ENCODE measurements around the gene SDC3.

Gene SDC3

DNA sequence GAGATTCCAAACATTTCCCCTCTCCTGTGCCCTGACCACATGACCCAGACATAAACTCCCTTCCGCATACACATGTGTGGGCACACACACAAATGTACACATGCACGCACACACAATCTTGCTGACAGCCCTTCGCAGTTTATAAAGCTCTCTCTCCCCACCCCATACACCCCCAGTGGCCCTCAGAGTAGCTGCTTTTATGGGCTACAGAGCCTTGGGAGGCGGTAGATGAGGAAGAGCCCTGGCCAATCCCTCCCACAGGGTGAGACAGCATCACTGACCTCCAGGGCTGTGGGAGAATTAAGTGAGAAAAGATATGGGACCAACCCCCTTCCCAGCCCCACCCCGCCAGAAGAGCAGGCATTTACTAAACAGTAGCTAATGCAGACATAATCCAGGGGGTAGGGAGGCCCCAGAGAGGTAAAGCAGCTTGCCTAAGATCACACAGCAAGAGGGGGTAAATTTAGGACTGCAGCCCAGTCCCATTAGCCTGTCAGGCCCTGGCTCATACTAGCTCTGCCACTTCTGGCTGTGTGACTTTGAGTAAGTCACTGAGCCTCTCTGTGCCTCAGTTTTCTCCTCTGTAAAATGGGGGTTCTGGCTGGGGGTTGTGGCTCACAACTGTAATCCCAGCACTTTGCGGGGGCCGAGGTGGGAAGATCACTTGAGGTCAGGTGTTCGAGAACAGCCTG lies 5.1 kb downstream of the SDC3 start:
- DNase-seq, result no peak

DNA sequence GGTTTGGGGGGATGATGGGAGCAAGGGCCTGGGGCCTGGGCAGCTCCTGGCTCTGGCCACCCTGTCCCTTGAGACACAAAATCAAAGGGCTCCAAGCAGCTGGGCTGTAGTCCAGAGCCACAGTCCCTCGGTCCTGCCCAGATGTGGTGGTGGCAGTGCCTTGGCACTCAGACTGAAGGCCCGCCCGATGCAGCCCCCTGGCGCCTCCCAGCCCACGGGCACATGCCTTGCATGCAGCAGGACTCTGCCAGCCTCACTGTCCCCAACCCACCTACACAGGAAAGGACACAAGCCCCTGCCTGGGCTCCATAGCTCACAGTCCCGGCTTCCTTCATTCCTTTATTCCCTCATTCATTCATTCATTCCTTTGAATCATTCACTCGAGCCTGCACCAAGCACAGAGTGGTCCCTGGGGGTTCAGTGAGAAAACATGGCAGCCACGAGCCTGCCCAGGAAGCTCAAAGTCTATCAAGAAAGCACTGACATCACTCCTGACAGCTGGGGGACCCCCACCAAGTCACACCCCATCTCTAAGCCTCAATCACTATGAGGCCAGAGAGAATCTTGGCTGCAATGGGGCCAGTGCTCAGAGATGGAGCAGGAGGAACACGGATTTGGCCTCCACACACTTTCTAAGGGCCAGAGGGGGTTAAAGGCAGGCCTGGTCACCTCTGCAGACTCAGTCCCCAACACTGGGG lies 5.8 kb downstream of the SDC3 start:
- no peak for DNase-seq

DNA sequence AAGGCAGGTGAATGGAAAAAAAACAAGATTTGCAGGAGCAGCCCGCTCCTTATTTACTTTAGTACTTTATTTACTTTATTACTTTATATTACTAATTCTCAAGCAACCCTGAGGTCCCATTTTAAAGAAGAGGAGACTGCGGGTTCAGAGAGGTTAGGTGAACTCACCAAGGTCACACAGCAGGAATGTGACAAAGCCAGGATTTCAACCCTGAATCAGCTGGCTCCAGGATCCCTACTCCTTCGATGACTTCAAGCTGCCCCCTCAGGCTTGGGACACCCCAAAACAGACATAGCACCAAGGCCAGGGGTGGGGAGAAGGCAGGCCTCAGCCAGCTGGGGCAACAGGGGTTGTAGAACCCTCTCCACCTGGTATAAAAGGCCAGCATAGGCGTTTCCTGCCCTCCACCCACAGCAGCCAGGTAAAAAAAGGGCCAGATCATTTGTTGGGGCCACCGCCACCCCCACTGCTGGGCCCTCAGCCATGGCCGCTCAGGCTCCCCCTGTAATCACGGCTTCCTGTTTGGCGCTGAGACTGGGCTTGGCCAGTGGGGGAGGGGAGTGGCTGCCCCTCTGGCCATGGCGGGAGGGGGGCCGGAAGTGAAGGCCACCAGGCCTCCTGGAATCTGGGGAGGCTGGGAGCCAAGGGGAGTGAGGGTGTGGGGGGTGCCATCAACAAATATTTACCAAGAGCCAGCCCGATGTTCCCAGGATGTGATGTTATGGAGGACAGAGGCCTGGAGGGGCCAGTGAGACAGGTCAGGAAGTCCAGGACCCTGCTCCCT lies 6.6 kb downstream of the SDC3 start:
- DNase-seq, result no peak

DNA sequence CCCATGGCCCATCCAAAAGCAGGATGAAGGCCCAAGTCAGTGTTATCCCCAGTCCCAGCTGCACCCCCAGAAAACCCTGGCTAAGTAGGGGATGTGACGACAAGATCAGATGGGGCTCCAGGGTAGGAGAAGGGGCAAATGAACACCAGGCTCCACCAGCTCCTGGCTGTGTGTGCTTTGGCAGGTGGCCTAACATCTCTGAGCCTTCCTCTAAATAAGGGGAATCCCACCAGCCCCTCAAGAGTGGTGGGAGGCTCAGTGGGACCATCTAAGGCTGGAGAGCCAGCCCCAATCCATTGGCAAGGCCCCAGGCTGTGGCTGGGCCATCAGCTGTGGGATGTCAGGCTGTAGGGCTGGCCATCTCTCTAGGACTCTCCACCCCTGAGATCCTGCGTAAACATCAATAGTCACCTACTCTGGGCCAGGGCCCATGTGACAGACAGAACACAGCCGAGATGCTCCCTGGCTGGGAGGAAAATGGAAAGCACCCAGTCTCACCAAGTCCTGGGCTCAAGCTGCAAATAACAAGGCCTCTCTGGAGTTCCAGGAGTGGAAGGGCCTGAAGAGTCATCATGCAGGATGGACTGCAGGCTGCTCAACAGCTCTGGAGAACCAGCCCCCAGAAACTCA lies 7.5 kb downstream of the SDC3 start:
- DNase-seq, result no peak

DNA sequence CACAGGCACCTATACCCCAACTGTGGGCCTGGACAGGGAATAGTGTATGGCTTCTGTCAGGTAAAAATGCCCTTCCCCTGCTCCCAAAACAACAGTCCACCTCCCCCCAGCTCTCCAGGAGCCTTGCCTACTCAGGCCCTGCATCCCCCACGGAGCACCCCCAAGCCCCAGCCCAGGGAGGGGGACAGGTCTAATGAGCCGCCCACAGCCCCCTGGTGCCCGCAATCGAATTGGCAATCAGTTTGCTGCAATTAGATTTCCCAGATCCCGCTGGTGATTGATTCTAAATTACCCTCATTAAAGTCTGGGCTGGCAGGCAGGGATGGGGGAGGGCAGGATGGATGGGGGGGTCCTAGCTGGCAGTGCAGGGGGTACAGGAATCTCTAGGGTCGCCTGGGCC lies 8.1 kb downstream of the SDC3 start:
- no peak for DNase-seq

DNA sequence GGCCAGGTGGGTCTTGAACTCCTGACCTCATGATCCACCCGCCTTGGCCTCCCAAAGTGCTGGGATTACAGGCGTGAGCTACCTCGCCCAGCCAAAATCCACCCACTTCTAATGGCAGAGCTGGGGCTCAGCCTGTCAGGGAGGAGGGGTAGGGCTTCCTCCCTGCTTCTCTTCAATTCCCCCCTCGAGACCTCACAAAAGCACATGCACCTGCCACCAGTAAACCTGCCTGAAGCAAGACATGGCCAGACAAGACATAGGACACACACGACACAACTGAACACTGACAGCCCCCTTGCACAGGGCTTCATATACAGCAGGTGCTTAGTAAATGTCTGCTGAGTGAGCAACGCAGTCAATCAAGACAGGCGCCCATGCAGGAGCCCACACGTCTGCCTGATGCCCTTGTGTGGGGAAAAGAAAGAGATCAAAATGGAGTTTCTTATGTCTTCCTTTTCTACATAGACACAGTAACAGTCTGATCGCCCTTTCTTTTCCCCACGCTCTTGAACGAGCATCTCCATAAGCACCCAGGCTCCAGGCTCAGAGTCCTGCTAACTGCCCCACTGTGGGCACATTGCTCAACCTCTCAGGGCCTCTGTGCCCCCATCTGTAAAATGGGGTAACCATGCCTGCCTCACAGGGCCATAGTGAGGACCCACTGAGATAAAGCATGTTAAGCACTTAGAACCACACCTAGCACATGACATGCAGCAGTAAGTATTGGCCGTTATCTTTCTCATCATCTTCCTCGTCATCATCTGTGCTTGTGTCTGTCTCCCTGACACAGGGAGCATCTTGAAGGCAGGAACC lies 8.8 kb downstream of the SDC3 start:
- DNase-seq, result no peak

DNA sequence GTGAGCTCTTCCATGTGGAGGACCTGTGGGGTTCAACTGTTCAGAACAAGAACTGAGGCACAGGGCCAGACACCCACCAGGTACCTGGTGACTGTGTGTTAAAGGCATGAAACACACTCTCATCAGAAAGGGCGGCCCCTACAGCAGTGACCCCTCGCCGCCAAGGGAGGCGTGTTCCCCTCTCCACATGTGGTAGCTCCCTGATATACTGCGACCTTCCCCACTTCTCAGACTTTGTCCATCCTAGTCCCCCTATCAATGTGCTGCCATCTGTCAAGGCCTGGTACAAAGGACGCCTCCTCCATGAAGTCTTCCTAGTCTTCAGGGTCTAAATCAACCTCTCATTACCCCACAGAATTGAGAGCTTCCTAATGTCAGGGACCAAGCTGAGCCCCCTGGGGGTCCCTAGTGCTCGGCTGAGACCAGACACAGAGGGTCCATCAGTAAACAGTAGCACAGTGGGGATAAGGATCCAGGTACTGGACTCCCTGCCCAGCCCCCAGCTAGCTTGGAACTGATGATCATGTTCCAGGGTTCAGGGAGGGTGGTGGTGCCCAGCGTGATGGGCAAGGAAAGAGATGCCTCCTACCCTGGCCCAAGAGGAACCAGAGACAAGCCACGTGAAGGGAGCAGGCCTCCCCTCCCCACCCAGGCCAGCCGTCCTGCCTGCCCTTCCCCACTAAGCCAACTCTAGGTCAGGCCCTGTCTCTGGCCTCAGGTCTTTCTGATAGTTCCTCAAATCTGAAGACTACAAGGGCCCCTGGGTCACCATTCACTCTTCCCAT lies 10.3 kb downstream of the SDC3 start:
- DNase-seq, result no peak

DNA sequence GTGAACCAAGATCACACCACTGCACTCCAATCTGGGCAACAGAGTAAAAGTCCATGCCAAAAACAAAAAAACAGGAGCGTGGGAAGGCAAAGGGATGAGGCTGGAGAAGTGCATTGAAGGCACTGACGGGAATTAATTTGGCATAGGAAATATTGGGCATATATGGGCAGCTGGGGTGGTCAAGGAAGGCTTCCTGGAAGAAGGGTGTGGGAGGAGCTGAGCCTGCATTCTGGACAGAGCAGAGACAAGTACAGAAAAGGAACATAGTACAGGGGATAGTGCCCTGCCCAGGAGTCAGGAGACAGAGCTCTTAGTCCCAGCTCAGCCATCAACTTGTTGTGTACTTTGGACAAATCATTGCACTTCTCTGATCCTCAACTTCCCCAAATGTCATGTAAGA lies 11.7 kb downstream of the SDC3 start:
- DNase-seq, result no peak

DNA sequence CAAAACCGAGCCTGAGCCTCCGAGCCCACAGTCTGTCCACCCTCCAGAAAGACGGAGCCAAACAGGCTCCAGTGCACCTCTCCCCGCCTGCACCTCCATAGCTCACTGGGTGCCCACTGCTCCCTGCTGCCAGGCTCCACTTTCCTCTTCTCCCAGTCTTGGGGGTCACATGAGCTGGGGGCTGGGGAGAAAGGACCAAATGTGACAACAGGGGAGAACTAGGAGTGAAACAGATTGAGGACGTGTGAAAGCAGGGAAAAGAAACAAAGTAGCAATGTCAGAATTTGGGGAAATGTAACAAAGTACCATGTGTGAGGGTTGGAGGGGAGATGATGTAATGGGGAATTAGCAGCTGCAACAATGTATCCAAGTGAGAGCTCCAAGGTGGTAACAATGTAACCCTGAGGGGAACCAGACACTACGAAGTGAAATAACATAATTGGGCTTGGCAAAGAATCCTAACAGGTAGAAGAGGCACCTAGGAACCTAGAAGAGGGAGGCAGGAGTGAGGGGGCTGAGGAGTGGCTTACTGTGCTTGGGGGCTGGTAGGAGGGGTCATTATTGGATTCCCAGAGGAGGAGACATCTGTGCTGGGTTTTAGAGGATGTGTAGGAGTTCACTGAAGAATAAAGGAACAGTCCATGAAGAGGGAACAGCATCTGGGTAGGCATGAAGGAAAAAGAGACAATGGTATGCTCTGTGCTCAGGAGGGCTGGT lies 12.5 kb downstream of the SDC3 start:
- DNase-seq, result no peak

DNA sequence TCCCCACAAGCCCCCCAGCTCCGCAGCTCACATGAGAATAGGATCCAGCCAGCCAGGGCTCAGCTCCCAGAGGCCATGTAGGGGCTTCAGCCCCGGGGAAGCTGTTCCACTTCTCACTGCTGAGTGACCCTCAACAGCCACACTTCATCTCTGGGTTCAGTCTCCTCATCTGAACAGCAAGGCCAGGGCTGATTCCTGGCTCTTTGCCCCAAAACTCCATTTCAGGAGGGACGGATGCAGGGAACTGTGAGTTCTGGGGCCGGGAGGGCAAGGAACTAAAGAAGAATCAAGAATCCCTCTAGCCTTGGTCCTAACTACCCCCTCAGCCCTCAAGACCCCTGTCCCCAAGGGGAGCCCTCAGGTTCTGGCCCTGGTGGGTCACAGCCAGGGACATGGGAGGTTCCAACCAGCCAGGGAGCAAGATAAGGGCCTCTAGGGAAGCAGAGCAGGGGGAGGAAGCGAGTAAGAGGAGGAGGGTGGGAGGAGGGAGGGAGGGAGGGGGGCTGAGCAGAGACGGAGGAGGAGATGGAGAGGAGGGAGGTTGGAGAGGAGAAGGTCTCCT lies 13.1 kb downstream of the SDC3 start:
- no peak for DNase-seq

DNA sequence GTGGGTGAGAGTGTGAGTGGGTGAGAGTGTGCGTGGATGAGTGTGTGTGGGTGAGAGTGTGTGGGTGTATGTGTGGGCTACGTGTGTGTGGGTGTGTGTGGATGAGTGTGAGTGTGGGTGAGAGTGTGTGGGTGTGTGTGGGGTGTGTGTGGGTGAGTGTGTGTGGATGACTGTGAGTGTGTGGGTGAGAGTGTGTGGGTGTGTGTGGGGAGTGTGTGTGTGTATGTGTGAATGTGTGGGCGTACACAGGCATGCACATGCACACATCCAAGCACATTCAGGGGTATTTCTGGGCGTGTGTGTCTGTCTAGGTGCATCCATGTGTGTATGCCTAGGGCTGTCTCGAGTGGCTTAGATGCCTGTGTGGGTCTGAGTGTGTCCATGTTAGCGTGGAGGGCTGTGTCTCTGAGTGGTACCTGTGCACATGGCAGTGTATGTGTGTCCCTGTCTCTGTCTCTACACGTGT lies 14.0 kb downstream of the SDC3 start:
- no peak for DNase-seq

DNA sequence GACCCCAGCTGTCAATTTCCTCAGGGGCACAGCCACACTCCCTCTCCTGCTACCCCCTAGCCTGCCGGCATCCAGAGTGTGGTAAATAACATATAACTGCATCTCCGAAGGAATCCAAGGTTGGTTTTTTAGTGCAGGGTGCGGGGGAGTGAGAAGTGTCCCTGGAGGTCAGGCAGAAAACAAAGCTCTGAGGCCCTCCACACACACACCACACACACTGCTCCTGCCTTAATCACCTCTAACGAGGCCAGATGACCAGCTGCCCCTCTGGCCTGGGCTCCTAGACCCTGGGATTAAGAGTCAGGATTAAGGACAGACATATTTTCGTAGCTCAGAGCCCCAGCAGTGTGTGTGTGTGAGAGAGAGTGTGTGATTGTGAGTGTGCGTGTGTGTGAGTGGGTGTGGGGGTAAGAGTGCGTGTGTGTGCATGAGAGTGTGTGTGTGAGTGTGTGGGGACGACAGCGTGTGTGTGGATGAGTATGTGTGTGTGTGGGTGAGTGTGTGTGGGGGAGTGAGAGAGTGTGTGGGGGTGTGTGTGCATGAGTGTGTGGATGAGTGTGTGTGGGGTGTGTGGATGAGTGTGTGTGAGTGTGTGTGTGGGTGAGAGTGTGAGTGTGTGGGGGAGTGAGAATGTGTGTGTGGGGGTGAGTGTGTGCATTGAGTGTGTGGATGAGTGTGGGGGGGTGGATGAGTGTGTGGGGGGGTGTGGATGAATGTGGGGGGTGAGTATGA lies 14.6 kb downstream of the SDC3 start:
- DNase-seq, result no peak

DNA sequence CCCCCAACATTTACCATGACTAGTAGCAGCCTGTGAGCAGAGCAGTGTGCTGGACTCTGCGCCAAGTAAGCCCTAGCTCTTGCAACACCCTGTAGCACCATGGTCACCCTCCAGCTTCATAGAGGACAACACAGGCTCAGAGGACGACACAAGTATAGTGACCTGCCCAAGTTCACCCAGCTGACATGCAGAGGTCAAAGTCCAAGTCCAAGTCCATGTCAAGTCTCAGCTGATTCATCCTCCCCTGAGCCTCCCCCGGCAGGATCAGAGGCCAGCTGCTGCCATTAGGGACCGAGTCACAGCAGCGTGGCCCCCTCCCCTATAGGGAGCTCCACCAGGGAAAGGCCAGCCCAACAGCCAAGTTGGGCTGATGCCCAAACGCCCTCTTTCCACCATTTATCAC lies 15.9 kb downstream of the SDC3 start:
- no peak for DNase-seq

DNA sequence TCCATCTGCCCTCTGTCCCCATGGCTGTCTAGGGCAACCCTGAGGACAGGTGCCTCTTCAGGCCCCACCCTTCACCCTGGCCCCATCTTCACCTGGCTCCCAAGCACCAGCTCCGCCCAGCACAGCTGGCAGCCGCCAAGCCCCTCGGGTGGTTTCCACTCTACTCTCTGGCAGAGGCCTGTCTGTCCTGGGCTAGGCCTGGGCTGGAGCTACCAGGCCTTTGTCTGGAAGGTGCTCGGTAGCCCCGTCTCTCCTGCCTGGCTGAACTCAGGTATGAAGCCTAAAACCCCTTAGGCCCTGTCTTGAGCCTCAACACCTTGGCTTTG lies 17.4 kb downstream of the SDC3 start:
- DNase-seq, result no peak

DNA sequence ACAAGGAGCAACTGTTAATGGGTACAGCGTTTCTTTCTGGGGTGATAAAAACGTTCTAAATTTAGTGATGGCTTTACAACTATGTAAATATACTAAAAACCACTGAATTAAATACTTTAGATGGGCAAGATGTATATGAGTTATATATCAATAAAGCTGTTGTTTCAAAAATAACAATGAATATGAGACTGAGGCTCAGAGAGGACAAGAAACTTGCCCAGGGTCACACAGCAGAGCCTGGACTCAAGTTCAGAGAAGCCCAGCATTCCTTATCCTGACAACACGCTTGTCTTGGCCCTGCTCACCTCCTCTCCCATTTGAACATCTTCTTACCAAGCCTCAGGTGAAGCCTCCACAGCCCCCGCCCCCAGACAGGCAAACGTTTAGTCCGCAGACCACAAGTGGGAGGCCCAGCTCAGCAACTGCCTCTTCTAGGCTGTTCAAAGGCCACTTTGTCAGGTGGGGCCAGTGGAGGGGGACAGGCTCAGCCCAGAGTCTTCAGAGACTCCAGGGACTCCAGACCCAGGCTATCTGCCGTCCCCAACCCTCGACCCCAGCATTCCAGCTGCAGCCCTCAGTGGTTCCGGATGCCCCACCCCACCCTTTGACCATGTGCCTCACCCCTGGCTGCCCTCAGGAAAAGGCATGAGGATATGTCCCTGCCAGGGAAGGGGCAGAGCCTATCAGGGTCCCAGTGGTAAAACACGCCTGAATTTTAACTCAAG lies 17.9 kb downstream of the SDC3 start:
- DNase-seq, result no peak

DNA sequence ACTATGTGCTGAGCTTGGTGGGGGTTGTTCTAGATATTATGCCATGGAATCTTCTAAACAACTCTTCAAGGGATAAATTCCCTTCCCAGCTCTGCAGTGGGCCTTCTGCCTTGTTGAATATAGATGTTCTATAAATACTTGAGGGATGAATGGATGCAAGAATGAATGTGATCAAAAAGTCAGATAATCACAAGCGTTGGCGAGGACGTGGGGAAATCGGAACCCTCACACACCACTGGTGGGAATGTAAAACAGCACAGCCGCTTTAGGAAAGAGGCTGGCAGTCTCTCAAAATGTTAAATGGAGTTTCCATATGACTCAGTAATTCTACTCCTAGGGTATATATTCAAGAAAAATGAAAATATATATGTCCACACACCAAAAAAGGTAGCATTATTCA lies 19.0 kb downstream of the SDC3 start:
- no peak for DNase-seq

DNA sequence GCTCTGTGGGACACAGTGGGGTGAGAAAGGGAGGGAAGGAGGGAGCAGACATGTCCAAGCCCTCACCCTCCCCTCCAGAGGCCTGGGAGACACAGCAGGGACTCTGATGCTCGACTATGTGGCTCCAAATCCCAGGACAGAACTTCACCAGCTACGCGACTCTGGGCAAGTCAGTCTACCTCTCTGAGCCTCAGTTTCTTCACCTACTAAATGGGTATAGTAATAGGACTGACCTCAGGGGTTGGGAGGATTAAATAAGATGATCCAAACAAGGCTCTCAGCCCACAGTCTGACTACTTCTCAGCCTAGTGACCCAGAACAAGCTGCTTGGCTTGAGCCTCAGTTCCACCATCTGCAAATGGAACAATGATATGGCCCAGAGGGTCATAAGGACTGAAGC lies 19.6 kb downstream of the SDC3 start:
- DNase-seq, result no peak

DNA sequence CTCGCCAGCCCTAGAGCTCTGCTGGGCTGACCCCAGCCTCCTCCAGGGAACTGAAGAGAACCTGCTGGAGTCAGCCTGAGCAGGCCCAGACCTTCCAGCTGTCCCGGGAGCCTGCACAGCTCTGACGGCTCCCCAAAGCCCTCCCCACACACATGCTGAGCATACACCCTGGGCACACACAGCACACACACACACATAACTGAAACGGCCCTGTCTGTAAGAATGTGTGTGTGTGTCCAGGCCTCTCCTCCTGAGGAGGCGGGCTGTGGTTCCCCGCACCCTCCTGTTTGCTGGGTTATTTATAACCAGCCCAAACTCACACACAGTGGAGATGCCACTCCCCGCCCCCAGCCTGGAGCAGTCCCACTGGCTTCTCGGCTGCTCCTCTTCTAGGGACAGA lies 20.2 kb downstream of the SDC3 start:
- no peak for DNase-seq

Measured in CD4-positive, alpha-beta T cell treated with Interleukin-17A for 1 hour (primary cell).